Neural cell (in vitro differentiated cells): ENCODE data around the gene ARID1B. TPM values are rescaled to one million over a fixed set of nuclear protein-coding genes. Genes with fewer than 3 reads are reported as not detected.

Source experiments
- H2AFZ ChIP-seq: fragments of 200-600, 300-800 bp; sonication (generic), shearing (Covaris generic); 2 replicates; pipeline ENCODE4 v1.6.0; 2014; ENCODE audit warnings: low read depth, mild to moderate bottlenecking, antibody characterized with exemption, low read length, moderate library complexity
- H3F3A ChIP-seq: fragments of 200-600 bp; shearing (Covaris generic); 2 replicates; pipeline ENCODE4 v1.6.1; 2016; ENCODE audit warnings: mild to moderate bottlenecking, moderate library complexity, mixed read lengths, antibody characterized with exemption, low read length; ENCODE audit not compliant: insufficient read depth, poor library complexity, severe bottlenecking
- H3K27ac ChIP-seq: fragments of 200-600, 300-800 bp; sonication (generic), shearing (Covaris generic); 2 replicates; pipeline ENCODE4 v1.5.1; 2014; ENCODE audit warnings: mild to moderate bottlenecking, low read length, moderate library complexity
- H3K27me3 ChIP-seq: fragments of 300-800, 200-600 bp; sonication (generic), shearing (Covaris generic); 2 replicates; pipeline ENCODE4 v1.6.0; 2014; ENCODE audit warnings: mild to moderate bottlenecking, low read depth, low read length, moderate library complexity; ENCODE audit not compliant: insufficient read depth
- H3K36me3 ChIP-seq: fragments of 300-800, 200-600 bp; sonication (generic), shearing (Covaris generic); 2 replicates; pipeline ENCODE4 v1.5.1; 2014; ENCODE audit warnings: mild to moderate bottlenecking, antibody characterized with exemption, low read length, moderate library complexity; ENCODE audit not compliant: insufficient read depth
- H3K4me2 ChIP-seq: fragments of 300-800, 200-600 bp; sonication (generic), shearing (Covaris generic); 2 replicates; pipeline ENCODE4 v1.6.0; 2014; ENCODE audit warnings: mild to moderate bottlenecking, low read length
- H3K4me3 ChIP-seq: fragments of 300-800, 200-600 bp; sonication (generic), shearing (Covaris generic); 2 replicates; pipeline ENCODE4 v1.5.1; 2014; ENCODE audit warnings: mild to moderate bottlenecking, low read length, moderate library complexity
- H3K79me2 ChIP-seq: fragments of 200-600 bp; shearing (Covaris generic); replicated peaks from 2 replicates; pipeline ENCODE4 v1.6.0; 2014; ENCODE audit warnings: mild to moderate bottlenecking, low read length, moderate library complexity; ENCODE audit not compliant: insufficient read depth
- H3K9ac ChIP-seq: fragments of 300-800, 200-600 bp; sonication (generic), shearing (Covaris generic); 2 replicates; pipeline ENCODE4 v1.6.1; 2016; ENCODE audit warnings: mild to moderate bottlenecking, low read length, mixed read lengths
- H3K9me2 ChIP-seq: fragments of 200-600 bp; shearing (Covaris generic); 2 replicates; pipeline ENCODE4 v1.6.1; 2016; ENCODE audit warnings: mild to moderate bottlenecking, low read length, mixed read lengths; ENCODE audit not compliant: insufficient read depth
- H3K9me3 ChIP-seq: fragments of 200-600, 300-800 bp; sonication (generic), shearing (Covaris generic); 2 replicates; pipeline ENCODE4 v1.6.1; 2016; ENCODE audit warnings: mild to moderate bottlenecking, mixed run types, low read length, moderate library complexity, mixed read lengths
- H4K20me1 ChIP-seq: fragments of 200-600 bp; shearing (Covaris generic); 2 replicates; pipeline ENCODE4 v1.6.1; 2016; ENCODE audit warnings: mild to moderate bottlenecking, mixed run types; ENCODE audit not compliant: insufficient read depth
- CTCF ChIP-seq: fragments of 450-650 bp; IDR thresholded peaks from 2 replicates; pipeline ENCODE4 v1.5.1; 2014; ENCODE audit warnings: antibody characterized with exemption, mild to moderate bottlenecking, moderate library complexity; ENCODE audit not compliant: poor library complexity, severe bottlenecking
- EP300 ChIP-seq: fragments of 450-650 bp; conservative IDR thresholded peaks from 2 replicates; pipeline ENCODE4 v1.6.1; 2014; ENCODE audit warnings: antibody characterized with exemption, mild to moderate bottlenecking, moderate library complexity; ENCODE audit not compliant: poor library complexity, severe bottlenecking
- EZH2 ChIP-seq: fragments of 200-600, 300-800 bp; shearing (Covaris generic), sonication (generic); IDR thresholded peaks from 2 replicates; pipeline ENCODE4 v1.6.1; 2014; ENCODE audit warnings: antibody characterized with exemption, low read length, borderline replicate concordance, mild to moderate bottlenecking; ENCODE audit not compliant: insufficient read depth, poor library complexity, severe bottlenecking
- MXI1 ChIP-seq: fragments of 450-650 bp; conservative IDR thresholded peaks from 2 replicates; pipeline ENCODE4 v1.6.1; 2014; ENCODE audit warnings: antibody characterized with exemption, mild to moderate bottlenecking; ENCODE audit not compliant: poor library complexity, severe bottlenecking
- POLR2AphosphoS5 ChIP-seq: IDR thresholded peaks from 2 replicates; pipeline ENCODE4 v1.6.1; 2012
- RAD21 ChIP-seq: fragments of 450-650 bp; conservative IDR thresholded peaks from 2 replicates; pipeline ENCODE4 v1.6.1; 2014; ENCODE audit warnings: antibody characterized with exemption, mild to moderate bottlenecking, moderate library complexity
- REST ChIP-seq: IDR thresholded peaks from 2 replicates; pipeline ENCODE4 v1.6.1; 2012; ENCODE audit warnings: borderline replicate concordance
- SMC3 ChIP-seq: fragments of 450-650 bp; conservative IDR thresholded peaks from 2 replicates; pipeline ENCODE4 v1.6.1; 2014; ENCODE audit warnings: antibody characterized with exemption, mild to moderate bottlenecking, moderate library complexity; ENCODE audit not compliant: poor library complexity
- TAF1 ChIP-seq: IDR thresholded peaks from 2 replicates; pipeline ENCODE4 v1.6.1; 2012; ENCODE audit warnings: low read depth
- polyA plus RNA-seq: library from polyadenylated mRNA; depleted of rRNA; stranded (reverse); fragments of >200 nt; gene quantifications from 2 replicates; pipeline ENCODE4 v1.2.3, GENCODE V29; 2014

ARID1B gene
- polyA plus RNA-seq, 1 donor from 2014 or later = 35.0 TPM

GRCh38 chr6:157216570-157216969 is 439.4 kb downstream of the ARID1B start:
- no peaks in the 10 kb centered on the region for H3K27me3 ChIP-seq
- H3K9ac ChIP-seq = no peak overlapping the region
- no peaks in the 10 kb centered on the region for H3K79me2 ChIP-seq
- no peaks in the 10 kb centered on the region for H3K9me3 ChIP-seq
- no peak overlapping the region for H3K4me3 ChIP-seq
- no peak overlapping the region for H3K27ac ChIP-seq
- no peaks in the 10 kb centered on the region for H3K36me3 ChIP-seq
- H3K4me2 ChIP-seq = no peak overlapping the region
- no peaks in the 10 kb centered on the region for H3K9me2 ChIP-seq
- no peaks in the 10 kb centered on the region for H3F3A ChIP-seq
- TF ChIP-seq EP300 = no peak
- TF ChIP-seq MXI1 = no peak
- TF ChIP-seq TAF1 = no peak
- TF ChIP-seq EZH2 = no peak
- TF ChIP-seq SMC3 = no peak
- TF ChIP-seq REST = no peak
- TF ChIP-seq CTCF = no peak
- TF ChIP-seq POLR2AphosphoS5 = no peak
- no peak for TF ChIP-seq RAD21
- no peak overlapping the region for H2AFZ ChIP-seq
- H4K20me1 ChIP-seq = no peaks in the 10 kb centered on the region

GRCh38 chr6:157217198-157217893 is 440.2 kb downstream of the ARID1B start:
- no peak overlapping the region for H3K27ac ChIP-seq
- no peak for TF ChIP-seq EP300
- TF ChIP-seq SMC3 = no peak
- H3K36me3 ChIP-seq = no peaks in the 10 kb centered on the region
- H3K9me2 ChIP-seq = no peaks in the 10 kb centered on the region
- H3K4me2 ChIP-seq = no peak overlapping the region
- no peak overlapping the region for H3K9ac ChIP-seq
- H4K20me1 ChIP-seq = no peaks in the 10 kb centered on the region
- no peaks in the 10 kb centered on the region for H3F3A ChIP-seq
- no peaks in the 10 kb centered on the region for H3K79me2 ChIP-seq
- H3K9me3 ChIP-seq = no peaks in the 10 kb centered on the region
- H3K4me3 ChIP-seq = no peak overlapping the region
- no peak overlapping the region for H2AFZ ChIP-seq
- no peaks in the 10 kb centered on the region for H3K27me3 ChIP-seq
